Measurements from ENCODE around the gene ARHGAP24. TPM values are rescaled to one million over a fixed set of nuclear protein-coding genes. Genes with fewer than 3 reads are reported as not detected.

Gene ARHGAP24
- total RNA-seq, 1 experiment from 2014 or later: 1.3 TPM

DNA sequence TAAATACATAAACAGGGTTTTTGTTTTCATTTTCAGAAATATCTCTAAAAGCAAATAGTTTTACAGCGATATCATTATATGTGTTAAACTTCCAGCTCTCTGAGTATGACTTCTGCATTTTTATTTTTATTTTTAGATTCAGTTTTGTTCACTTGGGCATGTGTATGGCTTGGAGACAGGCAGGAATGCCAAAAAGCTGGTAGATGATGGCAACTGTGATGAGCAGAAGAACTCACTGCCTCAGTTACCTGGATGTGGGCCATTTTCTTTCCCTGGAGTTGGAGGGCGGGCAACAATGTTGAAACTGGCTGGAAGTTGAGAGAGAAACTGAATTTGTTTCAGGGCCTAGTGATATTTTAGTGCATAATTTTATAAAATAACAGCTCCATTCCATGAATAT is 266.4 kb downstream of the ARHGAP24 start:
- no peaks in the 10 kb centered on the region; the same call in 1 of the 2 replicates for H3K9me2 ChIP-seq (ENCODE audit: insufficient read depth)
- BruUV-seq (replicated peaks): no TSS peak
- H3K4me3 ChIP-seq (replicated peaks in 1 of 2; ENCODE audit: low read depth in 1 of 2, low read length in 2 of 2): no peak overlapping the region
- intact Hi-C loops (cut with micrococcal nuclease): loop anchor here (10.0 kb wide), 1 partner anchor 267 kb away; the partner anchor contains the start of gene ARHGAP24
- H3K79me2 ChIP-seq (ENCODE audit: insufficient read depth, low read length): no peaks in the 10 kb centered on the region
- RAD21 ChIA-PET (ENCODE audit: low non-redundant PET in 1 of 2, low total read pairs in 2 of 2, uncharacterized antibody in 2 of 2, unreplicated experiment in 2 of 2): no interaction called here
- TF ChIP-seq EZH2phosphoT487 (IDR thresholded peaks at IDR 0.05; ENCODE audit: borderline replicate concordance) (no peak), ZFX (IDR thresholded peaks at IDR 0.05) (no peak), JUND (IDR thresholded peaks at IDR 0.05) (no peak)
- H3K36me3 ChIP-seq (ENCODE audit: control insufficient read depth in 1 of 2, insufficient read depth in 2 of 2, low read length in 2 of 2): no peaks in the 10 kb centered on the region
- peak overlapping the region; percentile 84 for H2AFZ ChIP-seq (ENCODE audit: low read depth, low read length, poor library complexity, severe bottlenecking)
- no peak overlapping the region for H3K27ac ChIP-seq (ENCODE audit: low read depth, low read length)
- H3K9me3 ChIP-seq (ENCODE audit: control insufficient read depth in 1 of 2, insufficient read depth in 1 of 2, low read depth in 1 of 2, low read length in 2 of 2): no peaks in the 10 kb centered on the region
- H3K4me2 ChIP-seq (ENCODE audit: low read length): 0 out of 2 replicates have a peak overlapping the region, but pooled peaks have one; percentile 14
- no peak overlapping the region for H3K9ac ChIP-seq (ENCODE audit: low read length)
- CTCF ChIA-PET: interaction anchor here (1.2 to 1.4 kb wide), 3 partner anchors 55 to 483 kb away, joined by 3 to 4 read pairs (median 3); no protein-coding TSS in a partner anchor
- no peaks in the 10 kb centered on the region for H3K27me3 ChIP-seq (ENCODE audit: insufficient read depth, low read length)
- DNase-seq (ENCODE audit: low read depth, low spot score): no peak
- POLR2A ChIA-PET: no interaction called here
- H3K4me1 ChIP-seq (ENCODE audit: control insufficient read depth in 1 of 2, insufficient read depth in 2 of 2, low read length in 2 of 2): peaks cover 19 to 58% of the 10 kb centered on the region in 2 experiments
- no peak for ATAC-seq
- no peaks in the 10 kb centered on the region for H4K20me1 ChIP-seq (ENCODE audit: insufficient read depth)

- ChIA-PET RAD21 (ENCODE audit: low non-redundant PET in 1 of 2, low total read pairs in 2 of 2, uncharacterized antibody in 2 of 2, unreplicated experiment in 2 of 2) (no interaction called here), POLR2A (interaction anchor here (2.7 kb wide), 1 partner anchor 267 kb away, joined by 7 read pairs; the partner anchor contains the start of gene ARHGAP24), CTCF (interaction anchor here (1.3 to 1.4 kb wide), 2 partner anchors 55 to 324 kb away, joined by 3 to 4 read pairs; no protein-coding TSS in a partner anchor)
- H3K4me1 ChIP-seq (ENCODE audit: control insufficient read depth in 1 of 2, insufficient read depth in 2 of 2, low read length in 2 of 2): peaks cover 19 to 58% of the 10 kb centered on the region in 2 experiments
- no peaks in the 10 kb centered on the region for H3K36me3 ChIP-seq (ENCODE audit: control insufficient read depth in 1 of 2, insufficient read depth in 2 of 2, low read length in 2 of 2)
- intact Hi-C loops (cut with micrococcal nuclease): loop anchor here (10.0 kb wide), 1 partner anchor 267 kb away; the partner anchor contains the start of gene ARHGAP24
- no peak overlapping the region for H3K4me3 ChIP-seq (replicated peaks in 1 of 2; ENCODE audit: low read depth in 1 of 2, low read length in 2 of 2)
- ATAC-seq (no peak), DNase-seq (ENCODE audit: low read depth, low spot score) (no peak)
- BruUV-seq (replicated peaks): no TSS peak
- H3K9ac ChIP-seq (ENCODE audit: low read length): no peak overlapping the region
- H3K9me3 ChIP-seq (ENCODE audit: control insufficient read depth in 1 of 2, insufficient read depth in 1 of 2, low read depth in 1 of 2, low read length in 2 of 2): no peaks in the 10 kb centered on the region
- no peaks in the 10 kb centered on the region for H3K79me2 ChIP-seq (ENCODE audit: insufficient read depth, low read length)
- H4K20me1 ChIP-seq (ENCODE audit: insufficient read depth): no peaks in the 10 kb centered on the region
- no peaks in the 10 kb centered on the region; the same call in 1 of the 2 replicates for H3K9me2 ChIP-seq (ENCODE audit: insufficient read depth)
- peak overlapping the region; percentile 91 for H2AFZ ChIP-seq (ENCODE audit: low read depth, low read length, poor library complexity, severe bottlenecking)
- H3K27me3 ChIP-seq (ENCODE audit: insufficient read depth, low read length): no peaks in the 10 kb centered on the region
- H3K4me2 ChIP-seq (ENCODE audit: low read length): peak overlapping the region; percentile 78; the same call in 1 of the 2 replicates
- H3K27ac ChIP-seq (ENCODE audit: low read depth, low read length): no peak overlapping the region
- no peak for TF ChIP-seq ATF3 (IDR thresholded peaks at IDR 0.05)
- 0 out of 2 replicates have a peak, but pooled peaks have one; percentile 15 for TF ChIP-seq CBX3 (IDR thresholded peaks at IDR 0.05; ENCODE audit: low read depth)
Measured at GRCh38 chr4:85741921-85742591, 267.1 kb downstream of the ARHGAP24 start.
